Measurements from ENCODE around the gene ZNG1A.
"Not testable (repeated sequence)": the region's sequence is repeated elsewhere in the genome, so short reads cannot be mapped to it uniquely, and the experiment has no call there.

Gene ZNG1A

DNA sequence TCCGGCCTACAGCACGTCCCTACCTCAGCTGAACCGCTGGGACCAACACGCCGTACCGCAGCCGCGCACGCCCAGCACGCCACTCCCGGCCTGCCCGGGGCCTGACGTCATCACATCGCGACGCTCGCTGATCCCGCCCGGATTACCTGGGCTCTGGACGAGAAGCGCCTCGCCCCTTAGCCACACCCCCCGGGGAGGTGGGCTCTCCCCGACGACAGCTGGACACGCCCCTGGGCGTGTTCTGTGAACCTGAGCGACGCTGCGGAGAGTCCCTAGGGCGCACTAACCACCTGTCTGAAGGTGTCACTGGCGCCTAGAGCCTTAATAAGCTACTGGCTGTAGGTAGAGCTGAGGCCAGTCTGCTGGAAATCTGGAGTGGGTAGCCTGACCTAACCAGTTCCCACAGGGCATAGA lies at the start of gene ZNG1A:
TSS of gene ZNG1A (minus strand) at position 87 of the 414 bp plus-strand sequence. CDS start 87 bp downstream, outside the sequence.
- DNase-seq (ENCODE audit: low read depth, low spot score): peak; percentile 71

DNA sequence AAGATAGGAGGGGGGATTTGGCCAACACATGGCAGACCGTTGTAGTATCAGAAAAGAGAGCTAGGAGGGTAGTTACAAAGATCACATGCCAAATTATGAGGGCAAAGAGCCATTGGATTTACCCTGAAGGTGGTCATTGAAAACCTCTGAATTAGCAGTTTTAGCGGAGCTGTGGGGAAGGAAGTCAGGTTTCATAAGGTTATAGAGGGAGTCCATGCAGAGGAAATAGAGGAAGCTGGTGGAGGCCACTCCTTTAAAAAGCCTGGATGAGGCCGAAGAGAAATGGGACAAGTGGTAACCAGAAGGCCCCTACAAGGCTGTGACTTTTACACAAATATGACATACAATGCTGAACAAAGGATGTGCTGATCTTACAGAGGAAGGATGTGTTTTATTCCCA lies 49.0 kb upstream of the ZNG1A start:
- DNase-seq (ENCODE audit: low read depth, low spot score): no peak

DNA sequence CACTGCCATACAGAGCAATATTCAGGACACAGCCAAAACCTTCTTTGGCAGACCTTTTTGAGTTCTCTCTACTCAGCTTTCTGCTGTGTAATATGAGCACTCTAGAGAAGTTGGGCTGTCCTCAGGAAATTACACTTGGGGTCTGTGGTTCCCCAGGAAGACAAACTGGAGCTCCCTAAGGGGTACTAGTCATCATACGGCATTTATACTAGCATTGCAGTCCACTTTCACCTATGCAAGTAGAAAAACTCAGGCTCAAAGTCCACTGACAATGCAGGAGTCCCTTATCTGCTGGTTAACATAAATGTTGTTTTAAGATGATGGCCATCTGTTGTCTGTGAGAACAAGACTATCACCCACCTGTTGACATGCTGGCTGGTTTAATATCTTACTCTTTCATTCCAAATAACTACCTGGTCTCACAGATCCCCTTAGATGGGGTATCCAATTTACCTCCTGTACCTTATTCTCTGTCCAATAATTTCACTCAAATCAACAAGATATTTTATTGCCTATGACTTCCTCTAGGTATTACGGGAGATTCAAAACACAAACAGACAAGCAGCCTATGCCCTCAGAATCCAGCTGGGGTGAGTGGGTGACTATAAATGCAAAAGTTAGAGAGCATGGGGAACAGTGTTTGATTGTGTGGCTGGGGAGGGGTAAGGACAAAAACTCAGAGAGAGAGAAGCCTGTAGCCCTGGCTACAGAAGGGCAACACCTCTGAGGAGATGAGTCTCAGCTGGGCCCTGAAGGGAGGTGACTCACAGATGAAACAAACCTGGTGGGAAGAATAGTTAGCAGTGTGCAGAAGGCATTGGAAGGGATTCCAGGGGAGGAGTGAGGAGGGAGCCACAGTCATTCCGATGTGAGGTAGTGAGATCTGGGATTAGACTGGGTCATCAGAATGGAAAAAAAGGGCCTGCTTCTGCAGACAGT lies 46.0 kb upstream of the ZNG1A start:
- DNase-seq (ENCODE audit: low read depth, low spot score): no peak

DNA sequence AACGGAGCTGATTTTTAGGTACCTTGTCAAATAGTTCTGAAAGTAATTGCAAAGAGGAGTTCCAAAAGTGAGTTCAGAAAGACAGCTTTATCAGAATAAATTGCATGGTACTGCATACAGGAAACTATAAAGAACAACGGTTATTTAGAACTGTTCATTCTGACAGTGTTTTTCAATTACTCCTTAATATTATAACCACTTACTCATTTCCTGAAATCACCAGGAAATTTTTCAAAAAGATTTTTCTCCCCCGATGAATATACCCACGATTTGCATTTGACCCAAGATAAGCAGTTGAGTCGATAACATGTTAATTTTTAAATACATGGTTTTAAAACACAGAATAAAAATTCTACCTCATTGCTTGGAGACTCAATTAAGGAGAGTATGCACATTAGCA lies 45.2 kb upstream of the ZNG1A start:
- no peak for DNase-seq (ENCODE audit: low read depth, low spot score)

DNA sequence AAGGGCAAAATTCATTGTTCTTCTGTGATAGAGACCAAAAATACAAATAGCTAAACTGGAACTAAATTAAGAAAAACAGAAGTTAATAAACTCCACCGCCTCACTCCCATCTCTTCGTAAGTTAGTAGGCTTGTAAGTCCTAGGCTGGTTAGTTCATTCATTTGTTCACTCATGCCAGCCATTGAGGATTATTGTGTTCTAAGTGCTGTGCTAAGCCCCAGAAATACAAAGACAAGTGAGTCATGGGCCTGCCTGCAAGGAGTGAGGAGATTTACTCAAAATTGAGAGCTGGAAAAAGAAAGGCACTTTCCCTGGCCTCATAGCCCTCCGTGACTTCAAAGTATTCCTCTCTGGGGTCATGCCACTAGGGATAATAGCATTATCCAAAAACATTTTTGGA lies 44.3 kb upstream of the ZNG1A start:
- no peak for DNase-seq (ENCODE audit: low read depth, low spot score)

DNA sequence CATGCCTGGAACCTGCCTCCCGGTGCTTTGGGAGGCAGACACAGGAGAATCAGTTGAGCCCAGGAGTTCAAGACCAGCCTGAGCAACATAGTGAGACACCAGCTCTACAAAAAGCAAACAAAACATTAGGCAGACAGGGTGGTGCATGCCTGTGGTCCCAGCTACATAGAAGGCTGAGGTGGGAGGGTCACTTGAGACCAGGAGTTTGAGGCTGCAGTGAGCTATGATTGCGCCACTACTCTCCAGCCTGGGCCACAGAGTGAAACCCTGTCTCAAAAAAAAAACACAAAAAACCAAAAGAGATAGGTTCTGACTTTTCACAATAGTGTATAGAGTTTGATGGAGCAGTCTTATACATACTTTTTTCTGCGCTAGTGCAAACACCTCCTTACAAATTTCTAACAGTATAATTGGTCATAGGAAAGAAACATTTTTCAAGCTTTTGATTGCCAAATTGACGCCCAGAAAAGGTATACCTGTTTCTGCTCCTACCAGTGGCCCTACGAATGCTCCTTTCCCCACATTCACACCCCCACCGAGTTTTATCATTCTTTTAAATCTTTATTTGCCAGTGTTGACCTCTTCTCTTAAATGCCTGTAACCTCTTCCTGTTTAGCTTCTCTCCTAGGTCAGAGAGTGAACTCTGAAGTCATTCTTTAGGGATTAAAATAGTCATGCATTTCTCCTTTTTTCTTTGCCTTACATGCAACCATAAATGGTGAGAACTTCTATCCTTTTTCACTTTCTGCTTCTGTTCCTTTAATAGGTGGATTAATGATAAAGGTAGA lies 43.3 kb upstream of the ZNG1A start:
- DNase-seq (ENCODE audit: low read depth, low spot score): no peak

DNA sequence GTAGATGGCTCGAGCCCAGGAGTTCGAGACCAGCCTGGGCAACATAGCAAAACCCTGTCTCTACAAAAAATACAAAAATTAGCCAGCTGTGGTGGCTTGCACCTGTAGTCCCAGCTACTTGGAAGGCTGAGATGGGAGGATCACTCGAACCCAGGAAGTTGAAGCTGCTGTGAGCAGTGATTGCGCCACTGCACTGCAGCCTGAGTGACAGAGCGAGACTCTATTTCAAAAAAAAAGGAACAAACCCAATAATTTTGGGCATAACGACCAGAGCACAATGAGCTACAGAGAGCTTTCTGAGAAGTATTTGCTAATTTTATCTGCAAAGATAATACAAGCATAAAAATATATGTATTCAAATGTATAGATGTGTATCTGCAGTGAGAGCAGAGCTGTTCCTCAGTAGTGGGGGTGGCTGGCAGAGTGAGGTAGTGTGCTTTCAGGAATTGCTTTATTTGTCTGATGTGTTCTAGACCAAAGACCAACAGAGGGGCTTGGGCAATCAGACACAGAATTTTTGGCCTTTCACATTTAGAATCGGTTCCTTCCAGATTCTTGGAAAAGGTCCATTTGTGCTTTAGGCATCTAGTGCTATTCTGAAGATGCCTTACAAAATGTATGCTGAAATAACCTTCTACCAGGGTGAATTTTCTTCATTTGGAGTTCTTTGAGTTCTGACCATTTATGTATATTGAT lies 41.0 kb upstream of the ZNG1A start:
- DNase-seq (ENCODE audit: low read depth, low spot score): no peak

DNA sequence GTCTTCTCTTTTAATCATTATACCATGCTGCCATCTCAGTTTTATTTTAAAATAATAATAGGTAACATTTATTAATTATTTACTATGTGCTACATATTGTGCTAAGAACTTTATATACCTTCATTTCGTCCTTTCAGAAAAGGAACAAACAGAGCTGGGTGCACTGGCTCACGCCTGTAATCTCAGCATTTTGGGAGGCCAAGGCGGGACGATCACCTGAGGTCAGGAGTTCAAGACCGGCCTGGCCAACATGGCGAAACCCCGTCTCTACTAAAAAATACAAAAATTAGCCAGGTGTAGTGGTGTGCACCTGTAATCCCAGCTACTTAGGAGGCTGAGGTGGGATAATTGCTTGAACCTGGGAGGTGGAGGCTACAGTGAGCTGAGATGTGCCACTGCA lies 40.2 kb upstream of the ZNG1A start:
- DNase-seq (ENCODE audit: low read depth, low spot score): not testable (repeated sequence)

DNA sequence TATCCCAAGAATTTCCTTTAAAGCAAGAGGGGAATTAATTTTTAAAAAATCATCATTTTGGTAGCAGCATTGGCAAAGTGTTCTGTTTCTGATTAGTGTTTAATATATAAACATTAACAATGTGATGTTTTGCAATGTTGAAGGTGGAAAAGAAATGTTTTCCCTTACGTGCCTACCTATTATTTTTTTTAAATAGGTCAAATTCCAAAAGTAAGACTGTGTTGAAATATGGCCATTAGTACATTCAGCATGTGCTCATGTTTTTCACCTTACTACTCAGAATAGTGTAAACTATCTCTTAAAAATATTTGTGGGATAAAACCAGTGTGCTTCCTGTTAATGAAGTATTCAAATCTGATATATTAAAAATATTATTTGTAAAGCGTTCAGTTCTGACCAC lies 39.1 kb upstream of the ZNG1A start:
- no peak for DNase-seq (ENCODE audit: low read depth, low spot score)

DNA sequence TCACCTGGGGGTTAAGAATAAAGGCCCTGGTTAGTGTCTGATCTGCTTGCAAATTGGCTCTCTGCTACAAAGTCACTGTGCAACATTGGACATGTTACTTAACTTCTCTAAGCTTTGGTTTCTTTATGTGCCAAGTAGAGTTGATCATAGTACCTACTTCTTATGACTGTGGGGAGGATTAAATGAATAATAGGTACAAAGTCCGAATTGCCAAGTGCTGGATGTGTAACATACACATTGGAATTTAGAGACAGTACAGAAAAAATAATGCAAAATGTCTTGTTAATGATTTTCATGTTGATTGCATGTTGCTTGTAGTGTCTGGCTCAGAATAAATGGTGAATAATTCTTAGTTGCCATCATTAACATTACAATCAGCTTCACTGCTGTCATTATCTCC lies 38.0 kb upstream of the ZNG1A start:
- no peak for DNase-seq (ENCODE audit: low read depth, low spot score)

DNA sequence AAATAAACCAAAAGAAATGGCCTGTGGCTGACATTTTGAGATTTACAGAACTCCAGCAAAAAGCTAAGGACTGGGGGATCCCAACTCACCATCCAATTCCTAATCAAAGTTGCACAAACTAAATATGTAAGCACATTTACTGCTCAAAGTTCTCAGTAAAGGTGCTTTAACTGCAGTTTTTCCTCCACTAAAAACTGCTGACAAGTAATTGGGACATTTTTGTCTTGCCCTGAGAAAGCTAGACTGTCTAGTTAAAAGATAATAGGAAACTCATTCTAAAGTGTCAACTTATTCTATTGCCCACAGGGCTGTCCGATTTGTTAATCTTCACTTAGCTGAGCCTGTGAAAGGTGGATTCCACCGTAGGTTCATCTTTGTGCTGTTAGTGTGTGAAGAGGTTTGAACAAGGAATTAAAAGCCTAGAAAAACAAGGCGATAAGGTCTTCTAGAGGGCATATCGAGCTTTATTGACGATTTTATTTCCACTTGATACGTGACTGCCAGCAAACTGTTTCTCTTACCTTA lies 36.8 kb upstream of the ZNG1A start:
- no peak for DNase-seq (ENCODE audit: low read depth, low spot score)

DNA sequence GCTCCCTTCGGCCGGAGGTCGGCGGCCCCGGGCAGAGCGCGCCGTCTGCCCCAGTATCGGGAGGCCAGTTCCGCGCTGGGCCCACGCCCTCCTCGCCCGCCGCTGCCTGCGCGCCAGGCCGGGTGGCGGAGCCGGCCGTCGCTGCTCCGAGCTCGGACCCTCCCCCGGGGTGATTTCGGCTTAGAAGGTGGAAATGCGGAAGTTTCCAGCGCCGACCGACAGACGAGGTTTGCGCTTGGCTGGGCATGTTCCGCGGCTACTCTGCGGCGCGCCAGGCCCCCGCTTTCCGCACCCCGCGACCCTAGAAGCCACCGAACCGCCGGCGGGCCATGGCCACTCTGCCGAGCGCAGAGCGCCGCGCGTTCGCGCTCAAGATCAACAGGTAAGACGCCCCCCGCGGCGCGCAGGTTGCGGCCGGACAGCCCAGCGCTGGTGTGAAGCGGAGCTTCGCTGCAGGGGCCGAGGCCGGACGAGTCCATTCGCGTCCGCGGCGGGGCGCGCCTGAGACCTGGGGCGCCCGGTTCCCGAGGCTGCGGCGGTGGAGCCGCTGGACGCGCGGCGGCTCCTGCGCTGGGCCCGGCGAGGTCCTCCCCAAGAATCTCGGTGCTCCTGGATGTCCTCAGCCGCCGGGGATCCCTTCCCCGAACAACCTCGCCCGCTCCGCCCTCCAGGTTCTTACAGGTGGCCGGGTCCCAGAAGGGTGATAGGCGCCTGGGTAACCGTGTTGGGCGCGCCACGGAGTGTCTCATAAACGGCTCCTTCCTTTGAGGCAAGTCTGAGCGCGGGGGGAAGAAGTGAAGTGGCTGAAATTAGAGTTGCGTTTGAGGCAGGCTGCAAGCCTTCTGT lies 36.0 kb upstream of the ZNG1A start, which contains the start of gene DOCK8:
TSS of gene DOCK8 (plus strand) at position 218 of the 846 bp plus-strand sequence. CDS start at position 330, 112 bp downstream.
- DNase-seq (ENCODE audit: low read depth, low spot score): peak; percentile 52

DNA sequence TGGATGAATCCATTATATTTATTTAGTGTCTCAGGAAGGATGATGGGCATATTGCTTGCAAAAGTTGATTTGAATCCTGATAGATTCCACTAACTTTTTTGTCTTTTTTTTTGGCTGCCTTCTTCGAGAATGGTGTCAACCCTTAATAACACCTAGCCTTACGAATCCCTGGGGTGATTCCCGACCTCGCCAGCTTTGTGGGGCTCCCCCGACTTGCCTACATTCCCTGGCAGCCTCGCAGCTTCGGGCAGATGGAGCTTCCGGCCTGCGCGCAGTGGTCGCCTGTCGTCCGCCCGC lies 35.4 kb upstream of the ZNG1A start:
- DNase-seq (ENCODE audit: low read depth, low spot score): no peak

DNA sequence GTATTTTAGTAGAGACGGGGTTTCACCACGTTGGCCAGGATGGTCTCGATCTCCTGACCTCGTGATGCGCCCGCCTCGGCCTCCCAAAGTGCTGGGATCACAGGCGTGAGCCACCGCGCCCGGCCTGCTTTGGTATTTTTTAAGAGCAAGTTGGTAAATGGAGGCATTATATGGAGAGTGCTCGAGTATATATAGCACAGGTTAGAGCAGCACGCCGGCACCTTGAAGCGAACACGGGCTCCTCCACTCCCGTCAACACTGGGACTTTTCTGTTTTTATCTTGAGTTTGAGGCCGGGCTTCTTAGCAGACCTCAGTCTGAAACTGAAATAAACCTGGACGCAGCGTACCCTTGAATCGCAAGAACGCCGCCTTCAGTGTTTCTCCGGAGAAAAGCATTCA lies 35.0 kb upstream of the ZNG1A start:
- not testable (repeated sequence) for DNase-seq (ENCODE audit: low read depth, low spot score)

DNA sequence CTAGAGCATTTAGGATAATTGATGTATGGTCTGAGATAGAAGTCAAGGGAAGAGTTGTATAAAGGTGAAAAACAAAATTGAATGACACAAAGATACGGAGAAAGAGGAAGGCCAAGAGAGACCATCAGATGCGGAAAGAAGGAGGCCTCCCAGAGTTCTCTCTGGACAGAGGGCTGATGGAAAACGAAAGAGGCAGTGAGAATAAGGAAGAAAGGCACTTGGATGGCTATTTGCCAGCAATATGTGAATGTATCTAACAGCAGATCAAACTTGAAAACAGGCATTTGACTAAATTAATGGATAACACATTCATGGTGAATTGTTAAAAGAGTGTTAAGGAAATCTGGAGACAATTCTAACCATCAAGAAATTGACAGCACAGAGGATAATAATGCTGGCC lies 33.4 kb upstream of the ZNG1A start:
- no peak for DNase-seq (ENCODE audit: low read depth, low spot score)

DNA sequence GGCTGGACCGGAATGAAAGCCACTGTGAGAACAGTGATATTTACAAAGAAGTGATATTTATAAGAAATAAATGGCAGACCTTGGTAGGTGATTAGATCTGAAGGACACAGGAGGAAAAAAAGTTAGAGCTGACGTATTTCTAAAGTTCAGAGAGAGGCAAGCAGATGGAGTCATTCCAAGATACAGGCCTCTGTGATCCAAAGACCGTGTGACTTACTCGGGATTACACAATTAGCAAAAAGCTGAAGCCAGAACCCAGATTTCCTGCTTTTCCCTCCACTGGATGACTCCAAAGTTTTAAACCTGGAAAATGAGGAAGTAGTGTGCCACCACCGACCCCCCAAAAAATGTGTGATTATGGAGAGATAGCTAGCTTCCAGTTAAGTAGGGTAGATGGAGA lies 32.7 kb upstream of the ZNG1A start:
- no peak for DNase-seq (ENCODE audit: low read depth, low spot score)

DNA sequence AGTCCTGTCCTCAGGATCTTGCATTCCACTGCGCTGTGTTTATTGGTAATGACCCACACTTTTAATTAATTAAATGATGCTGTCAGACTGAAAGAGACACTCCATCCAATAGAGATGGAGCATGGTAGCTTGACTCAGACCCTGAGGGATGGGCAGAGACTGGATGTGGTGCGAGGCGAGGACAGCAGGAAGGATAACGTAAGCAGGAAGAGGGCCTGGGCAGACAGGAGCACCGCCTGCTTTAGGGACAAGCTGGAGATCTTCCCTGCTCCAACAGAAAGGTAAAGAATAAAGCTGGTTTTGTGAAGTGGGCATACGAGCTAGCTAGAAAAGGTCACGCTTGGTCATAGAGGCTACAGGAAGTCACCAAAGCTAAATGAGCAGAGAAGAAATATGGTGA lies 32.2 kb upstream of the ZNG1A start:
- DNase-seq (ENCODE audit: low read depth, low spot score): no peak

DNA sequence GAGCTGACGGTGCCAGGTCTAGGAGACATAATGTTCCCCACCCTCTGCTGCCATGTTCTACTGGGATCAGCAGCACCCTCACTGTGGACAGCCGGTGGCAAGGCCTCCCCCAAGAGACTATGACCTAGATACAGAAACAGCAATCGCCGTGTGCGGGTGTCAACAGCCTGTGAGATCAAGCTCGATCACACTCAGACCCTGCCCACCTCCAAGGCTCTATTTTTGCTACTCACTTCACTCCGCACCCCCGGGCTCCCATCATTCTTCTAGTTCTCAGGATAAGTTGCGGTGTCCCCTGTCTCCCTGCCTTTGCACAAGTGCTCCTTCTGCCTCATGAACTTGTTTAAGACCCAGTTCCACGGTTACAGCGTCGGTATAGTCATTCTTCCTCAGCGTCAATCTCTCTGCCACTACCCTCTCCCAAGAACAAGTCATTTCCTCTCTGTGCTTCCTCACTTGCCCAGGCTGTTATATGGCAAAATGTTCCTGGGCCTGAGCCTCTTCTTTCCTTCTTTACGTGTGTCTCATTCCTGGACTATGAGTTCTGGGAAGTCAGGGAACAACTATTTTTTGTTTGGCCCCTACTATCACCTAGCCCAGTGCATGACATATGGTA lies 30.4 kb upstream of the ZNG1A start:
- DNase-seq (ENCODE audit: low read depth, low spot score): no peak

DNA sequence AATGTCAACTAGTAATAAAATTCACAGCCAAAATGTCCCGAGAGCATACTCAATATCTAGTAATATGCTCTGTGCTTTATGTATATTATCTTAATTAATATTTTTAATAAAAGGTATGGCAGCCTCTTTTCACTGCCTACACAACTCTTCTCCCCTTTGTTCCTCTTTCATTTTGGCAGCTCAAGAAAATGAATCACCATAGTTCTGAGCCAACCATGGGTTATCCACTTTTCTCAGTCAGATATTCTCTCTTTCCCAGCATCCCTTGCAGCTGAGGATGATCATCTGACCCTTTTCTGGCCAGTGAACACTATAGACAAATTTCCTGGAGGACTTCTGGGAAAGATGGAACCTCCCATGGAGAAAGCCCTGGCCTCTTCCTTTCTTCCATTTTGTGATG lies 27.6 kb upstream of the ZNG1A start:
- DNase-seq (ENCODE audit: low read depth, low spot score): no peak

DNA sequence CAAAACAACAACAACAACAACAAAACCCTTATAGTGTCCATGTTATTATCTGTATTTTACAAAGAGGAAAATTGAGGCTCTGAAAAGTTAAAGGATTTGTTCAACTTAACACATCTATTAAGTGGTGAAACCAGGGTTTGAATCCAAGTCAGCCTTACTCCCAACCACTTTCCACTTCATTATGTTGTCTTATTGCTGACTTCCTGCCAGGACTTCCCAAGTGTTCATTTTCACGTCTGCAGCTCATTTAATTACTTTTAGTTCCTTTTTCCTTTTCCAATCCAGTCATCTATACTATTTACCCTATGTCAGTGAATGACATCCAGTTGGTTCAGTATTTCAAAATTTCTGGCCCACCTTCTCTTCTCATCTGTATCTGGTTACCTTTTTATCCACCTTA lies 20.7 kb upstream of the ZNG1A start:
- DNase-seq (ENCODE audit: low read depth, low spot score): not testable (repeated sequence)

Measured in astrocyte of the hippocampus (primary cell).